GM18505 (cell line): Measurements from ENCODE around the gene ITGA5.

Experiments
- ATAC-seq: cut with Tn5 transposase; IDR thresholded peaks from one replicate; pipeline ENCODE4 v1.9.1; 2021; ENCODE audit not compliant: unreplicated experiment
- POLR2A ChIP-seq: IDR thresholded peaks from 4 replicates; pipeline ENCODE4 v1.6.1; 2011; ENCODE audit warnings: borderline replicate concordance; ENCODE audit not compliant: insufficient read depth, insufficient read length; ENCODE audit errors: extremely low read depth

ITGA5 gene

GRCh38 chr12:54411391-54412241 lies 7.5 kb downstream of the ITGA5 start:
- no peak for ATAC-seq
- TF ChIP-seq POLR2A: no peak

GRCh38 chr12:54409267-54409666 lies 9.8 kb downstream of the ITGA5 start:
- no peak for ATAC-seq
- no peak for TF ChIP-seq POLR2A

- no peak for ATAC-seq
- TF ChIP-seq POLR2A: no peak
These were observed 11.7 kb downstream of the ITGA5 start for GRCh38 chr12:54407183-54407905.

GRCh38 chr12:54405573-54405972 lies 13.5 kb downstream of the ITGA5 start:
- ATAC-seq: no peak

GRCh38 chr12:54405106-54405505 lies 14.0 kb downstream of the ITGA5 start:
- no peak for ATAC-seq
- TF ChIP-seq POLR2A: no peak

More at GRCh38 chr12:54405573-54405972, 13.5 kb downstream of the ITGA5 start:
- no peak for TF ChIP-seq POLR2A

- no peak for ATAC-seq
- no peak for TF ChIP-seq POLR2A
These were observed 14.7 kb downstream of the ITGA5 start for GRCh38 chr12:54404061-54405004.

- TF ChIP-seq POLR2A: no peak
- ATAC-seq: no peak
These were observed 17.9 kb downstream of the ITGA5 start for GRCh38 chr12:54401119-54401518.

- no peak for ATAC-seq
- TF ChIP-seq POLR2A: no peak
These were observed 19.9 kb downstream of the ITGA5 start for GRCh38 chr12:54398995-54399793.

- no peak for ATAC-seq
- no peak for TF ChIP-seq POLR2A
These were observed 20.8 kb downstream of the ITGA5 start for GRCh38 chr12:54398218-54398617.

- no peak for TF ChIP-seq POLR2A
- no peak for ATAC-seq
These were observed 21.9 kb downstream of the ITGA5 start for GRCh38 chr12:54397157-54397556.

GRCh38 chr12:54395545-54395944 lies 23.5 kb downstream of the ITGA5 start:
- no peak for TF ChIP-seq POLR2A
- ATAC-seq: no peak

- no peak for TF ChIP-seq POLR2A
- ATAC-seq: no peak
These were observed 24.1 kb downstream of the ITGA5 start for GRCh38 chr12:54394986-54395385.
